GM18867 (cell line): ENCODE data around the gene ZNF423.

ENCODE experiments used
- ATAC-seq: cut with Tn5 transposase; IDR thresholded peaks from one replicate; pipeline ENCODE4 v1.9.1; 2021; ENCODE audit warnings: mild to moderate bottlenecking, moderate library complexity; ENCODE audit not compliant: unreplicated experiment

ZNF423 gene

DNA sequence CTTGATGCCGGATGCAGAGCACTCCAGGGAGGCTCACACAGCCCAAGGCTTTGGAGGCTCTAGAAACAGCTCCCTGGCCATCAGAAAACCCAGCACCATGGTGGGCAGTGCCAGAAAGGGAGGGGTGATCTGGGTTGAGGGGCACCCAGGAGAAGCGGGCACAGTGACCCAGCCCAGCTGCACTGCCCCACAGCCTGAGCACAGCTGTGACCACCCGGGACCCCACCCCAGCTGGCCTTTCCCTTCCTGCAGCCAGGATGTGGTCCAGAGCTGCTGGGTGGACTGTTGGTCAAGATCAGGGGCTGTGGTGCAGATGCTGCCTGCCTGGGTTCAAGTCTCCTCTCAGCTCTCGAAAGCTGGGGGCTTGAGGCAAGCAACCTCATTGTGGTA is 223.1 kb downstream of the ZNF423 start:
- no peak for ATAC-seq

- ATAC-seq = no peak
These were observed 223.7 kb downstream of the ZNF423 start for GRCh38 chr16:49632086-49632794.

DNA sequence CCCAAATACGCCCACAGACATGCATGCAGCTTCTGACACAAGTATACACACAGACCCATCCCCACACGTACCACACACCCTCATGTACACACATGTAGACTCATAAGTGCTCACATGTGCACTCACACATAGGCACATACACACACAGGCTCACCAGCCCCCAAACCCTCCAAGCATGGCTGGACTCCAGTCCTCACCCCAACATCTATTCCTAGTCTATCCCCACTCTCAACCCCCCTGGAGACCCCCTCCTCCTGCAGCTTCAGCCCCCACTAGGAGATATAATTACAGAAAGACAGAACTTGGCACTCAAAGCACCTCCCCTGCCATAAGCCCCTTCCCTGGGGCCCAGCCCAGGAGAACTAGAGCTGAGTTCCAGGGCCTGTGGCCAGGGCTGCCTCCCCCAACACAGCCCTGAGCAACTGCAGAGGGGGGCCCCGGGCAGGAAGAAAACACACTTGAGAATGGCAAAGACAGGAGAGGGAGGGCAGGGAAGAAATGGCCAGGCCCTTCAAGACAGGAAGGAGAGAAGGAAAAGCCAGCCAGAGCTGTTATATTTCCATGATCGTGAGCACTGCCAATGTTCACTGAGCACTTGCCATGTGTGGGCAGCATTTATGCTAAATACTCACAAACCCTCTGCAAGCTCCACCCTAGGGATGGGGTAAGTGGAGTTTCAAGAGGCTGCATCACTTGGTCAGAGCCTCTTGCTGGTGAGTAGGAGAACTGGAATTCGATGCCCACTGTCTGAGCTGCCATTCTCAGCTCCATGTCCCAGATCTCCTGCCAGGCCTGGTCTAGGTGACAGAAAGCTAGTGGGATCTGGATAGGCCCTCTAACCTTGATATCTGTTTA is 224.5 kb downstream of the ZNF423 start:
- no peak for ATAC-seq

GRCh38 chr16:49630783-49631182 is 225.1 kb downstream of the ZNF423 start:
- no peak for ATAC-seq

DNA sequence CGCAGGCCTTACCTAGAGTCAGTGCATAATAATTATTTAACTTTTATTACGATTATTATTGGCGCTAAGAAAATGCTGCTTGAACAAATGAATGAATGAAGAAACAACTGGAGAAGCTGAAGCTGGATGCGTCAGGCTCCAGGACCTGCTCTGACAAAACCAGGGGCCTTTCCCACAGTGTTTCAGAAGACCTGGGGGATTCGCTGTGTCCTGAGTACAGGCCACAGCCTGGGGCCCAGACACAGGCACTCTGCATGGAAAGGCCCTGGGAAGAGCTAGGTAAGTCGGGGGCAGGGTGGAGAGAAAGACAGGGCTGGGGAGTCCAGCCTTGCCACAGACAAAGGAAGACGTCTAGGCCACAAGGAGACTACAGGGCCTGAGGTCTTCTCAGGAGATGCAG is 226.1 kb downstream of the ZNF423 start:
- ATAC-seq = no peak

DNA sequence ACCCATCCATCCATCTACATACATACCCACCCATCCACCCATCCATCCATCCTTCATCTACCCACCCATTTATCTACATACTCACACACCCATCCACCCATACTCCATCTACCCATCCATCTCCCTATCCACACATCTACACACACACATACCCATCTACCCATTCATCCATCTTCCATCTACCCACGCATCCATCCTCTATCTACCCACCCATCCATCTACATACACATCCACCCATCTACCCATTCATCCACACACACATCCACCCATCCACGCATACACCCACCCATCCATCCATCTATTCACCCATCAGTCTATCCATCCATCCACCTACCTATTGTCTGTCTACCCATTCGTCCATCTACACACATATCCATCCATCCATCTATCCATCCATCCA is 227.8 kb downstream of the ZNF423 start:
- no peak for ATAC-seq

GRCh38 chr16:49625311-49626065 is 230.4 kb downstream of the ZNF423 start:
- no peak for ATAC-seq

DNA sequence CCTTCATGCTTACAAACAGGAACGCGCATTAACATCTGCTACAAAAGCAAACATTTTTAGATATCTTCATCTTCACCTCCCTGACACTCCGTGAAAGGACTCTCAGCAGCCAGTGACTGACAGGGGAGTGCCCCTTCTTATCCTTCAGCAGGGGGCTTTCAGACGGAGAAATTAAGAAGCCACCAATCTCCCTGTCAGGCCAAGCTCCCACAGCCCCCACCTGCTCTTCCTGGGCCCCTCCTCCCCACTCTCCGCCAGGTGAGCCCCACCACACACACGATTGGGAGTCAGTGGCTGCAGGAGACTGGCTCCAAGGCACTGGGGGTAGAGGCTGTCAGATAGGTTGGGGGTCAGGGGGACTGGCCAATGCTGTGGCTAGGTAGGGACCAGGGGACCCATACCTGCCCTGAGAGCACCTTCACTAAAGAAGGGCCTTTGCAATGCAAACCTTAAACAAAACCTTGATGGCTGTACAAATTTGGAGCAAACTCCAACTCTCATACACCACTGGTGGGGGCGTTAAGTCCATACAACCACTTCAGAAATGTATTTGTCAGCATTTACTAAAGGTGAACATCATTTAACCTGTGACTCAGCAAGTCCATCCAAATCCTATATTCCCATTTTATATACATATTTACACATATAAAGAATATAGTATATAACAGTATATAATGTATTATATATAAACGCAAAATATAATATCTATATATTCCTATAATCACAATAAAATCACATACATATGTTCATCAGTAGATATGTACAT is 232.2 kb downstream of the ZNF423 start:
- ATAC-seq = no peak

DNA sequence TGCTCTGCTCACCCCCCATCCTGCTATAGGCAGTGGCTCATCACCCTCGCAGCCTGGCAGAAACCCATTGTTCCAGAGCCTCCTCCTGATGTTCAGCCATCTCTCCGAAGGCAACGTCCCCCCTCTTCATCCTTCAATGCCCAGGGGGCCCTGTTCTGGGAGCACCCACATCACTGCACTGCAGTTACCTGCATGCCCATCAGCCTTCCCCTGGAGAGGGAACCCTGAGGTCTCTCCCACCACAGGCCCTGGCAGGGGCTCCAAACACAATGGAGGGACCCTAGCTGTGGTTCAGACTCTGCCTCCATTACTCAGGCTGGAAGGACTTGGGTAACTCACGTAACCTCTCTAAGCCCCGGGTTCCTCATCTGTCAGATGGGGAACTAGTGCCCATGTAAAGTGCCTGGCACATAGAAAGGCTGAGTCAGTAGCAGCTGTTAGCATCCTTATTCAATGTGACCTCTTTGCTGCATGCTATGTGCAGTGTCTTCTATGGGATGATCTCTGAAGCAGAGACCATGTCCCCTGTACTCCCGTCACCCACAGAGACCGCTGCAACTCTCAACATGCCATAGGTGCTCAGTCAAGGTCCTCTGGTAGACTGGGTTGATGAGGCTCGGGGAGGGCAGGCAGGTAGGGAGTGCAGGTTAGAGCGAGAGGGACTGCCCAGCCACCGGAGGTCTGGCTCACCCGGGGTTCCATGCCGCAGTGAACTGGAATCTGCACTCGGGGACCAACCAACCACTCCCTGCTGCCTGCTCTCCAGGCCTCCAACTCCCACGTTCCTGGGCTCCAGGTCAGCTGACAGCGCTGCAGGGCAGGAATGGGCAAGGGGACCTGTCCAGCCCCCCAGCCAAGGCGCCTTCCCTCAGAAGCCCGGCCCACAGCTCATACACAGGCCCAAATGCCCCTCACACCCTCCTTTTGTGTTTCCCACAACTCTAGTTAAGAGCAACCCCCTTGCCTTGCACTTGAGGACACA is 233.2 kb downstream of the ZNF423 start:
- no peak for ATAC-seq

DNA sequence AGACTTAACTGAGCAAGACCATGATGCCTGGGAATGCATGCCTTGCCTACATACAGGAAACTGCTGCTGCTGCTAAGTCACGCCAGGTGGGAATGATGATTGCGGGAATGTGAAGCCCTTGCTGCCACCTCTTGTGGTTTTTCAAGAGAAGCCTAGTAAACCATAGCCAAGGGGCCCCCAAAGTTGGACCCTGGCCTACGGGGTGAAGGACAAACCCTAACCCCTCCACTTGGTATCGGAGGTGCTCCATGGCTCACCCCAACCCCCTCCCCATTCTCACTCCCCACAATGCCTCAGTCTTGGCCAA is 233.9 kb downstream of the ZNF423 start:
- ATAC-seq = no peak

- ATAC-seq = no peak
These were observed 234.4 kb downstream of the ZNF423 start for GRCh38 chr16:49621241-49622083.

DNA sequence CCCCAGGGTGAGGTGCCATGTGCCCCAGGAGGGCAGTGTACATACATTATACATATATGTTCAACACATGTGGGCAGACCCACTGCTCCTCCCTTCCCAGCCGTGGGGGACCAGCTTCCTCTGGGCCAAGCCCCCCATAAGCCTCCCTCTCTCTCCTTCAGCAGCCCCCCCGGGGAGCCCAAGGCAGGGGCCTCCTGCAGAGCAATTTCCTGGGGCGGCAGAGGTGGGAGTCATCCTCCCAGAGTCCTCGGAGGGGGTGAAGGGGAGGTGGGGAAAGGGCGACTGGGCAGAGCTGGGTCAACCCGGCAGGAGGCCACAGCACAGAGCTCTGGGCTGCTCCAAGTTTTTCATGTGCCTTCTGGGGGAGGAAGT is 235.1 kb downstream of the ZNF423 start:
- no peak for ATAC-seq

- ATAC-seq = no peak
These were observed 235.6 kb downstream of the ZNF423 start for GRCh38 chr16:49620158-49620868.

DNA sequence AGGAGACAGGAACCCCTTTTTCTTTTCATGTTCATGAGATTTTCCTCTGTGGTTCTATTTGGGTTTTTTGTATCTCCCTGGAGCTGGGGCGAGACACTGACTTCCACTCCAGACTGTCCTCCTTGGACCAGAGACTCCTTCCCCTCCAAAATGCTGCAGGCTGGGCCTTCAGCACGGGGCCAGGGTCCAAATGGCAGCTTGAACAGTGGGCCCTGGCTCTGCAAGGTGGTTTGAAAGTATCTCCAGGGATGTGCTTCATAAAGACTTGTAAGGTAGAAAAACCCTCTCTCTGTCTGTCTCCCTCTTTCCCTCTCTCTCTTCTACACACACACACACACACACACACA is 236.1 kb downstream of the ZNF423 start:
- no peak for ATAC-seq

- ATAC-seq = no peak
These were observed 237.0 kb downstream of the ZNF423 start for GRCh38 chr16:49618955-49619354.

- no peak for ATAC-seq
These were observed 238.1 kb downstream of the ZNF423 start for GRCh38 chr16:49617710-49618330.

DNA sequence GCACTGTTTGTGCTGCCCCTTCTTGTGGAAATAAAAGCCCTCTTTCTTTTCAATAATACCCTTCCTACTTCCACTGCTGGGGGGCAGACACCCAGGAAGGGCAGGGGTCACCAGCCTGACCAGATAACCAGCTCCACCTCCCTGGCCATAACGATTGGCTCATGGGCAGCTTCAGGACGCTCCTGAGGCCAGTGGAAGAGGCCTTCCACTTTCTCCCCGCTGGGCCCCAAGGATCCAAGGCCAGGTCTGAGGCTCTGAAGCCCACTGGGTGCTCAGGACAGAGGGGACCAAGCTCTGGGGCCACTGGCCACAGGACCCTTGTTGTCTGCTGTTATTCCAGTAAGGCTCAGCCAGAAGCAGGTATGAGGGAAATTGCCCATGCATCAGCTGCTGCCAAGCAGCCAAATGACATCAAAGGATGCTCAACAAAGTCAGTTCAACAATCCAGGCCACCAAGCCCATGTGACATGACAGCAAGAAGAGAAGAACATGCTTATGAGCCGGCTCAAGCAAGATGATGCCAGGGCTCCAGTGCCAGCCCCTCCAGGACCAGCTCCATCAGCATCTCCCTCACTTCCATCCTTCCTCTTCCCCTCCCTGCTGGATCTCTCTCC is 238.8 kb downstream of the ZNF423 start:
- no peak for ATAC-seq

DNA sequence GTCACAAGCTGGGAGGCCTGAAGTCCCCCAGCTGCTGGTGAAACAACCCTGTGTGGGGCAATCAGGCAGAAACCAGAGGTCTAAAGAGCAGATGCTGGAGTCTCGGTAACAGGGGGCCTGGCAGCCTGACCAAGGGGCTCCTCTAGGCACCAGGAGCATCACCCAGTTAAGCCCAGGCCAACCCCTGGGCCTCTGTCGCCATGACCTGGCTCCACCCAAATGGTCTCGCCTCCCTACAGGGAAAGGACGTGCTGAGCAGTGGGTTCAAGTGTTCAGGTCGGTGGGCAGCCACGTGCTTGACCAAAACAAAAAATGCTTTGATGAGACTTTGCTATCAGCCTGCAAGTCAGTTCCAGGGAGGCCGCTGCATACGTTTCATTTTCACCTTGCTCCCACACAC is 240.3 kb downstream of the ZNF423 start:
- ATAC-seq = no peak
